Keratinocyte (primary cell): Measurements from ENCODE around the gene COL4A4. TPM values are rescaled to one million over a fixed set of nuclear protein-coding genes. Genes with fewer than 3 reads are reported as not detected.
A peak's percentile ranks its signal among the peaks of the same experiment; 100 is the strongest.

ENCODE experiments used
- DNase-seq: peaks from one replicate; pipeline ENCODE4 v3.0.0-alpha.2; 2011; ENCODE audit warnings: low read depth, missing footprints, low spot score
- FAIRE-seq: peaks from 2 replicates; lab custom pipeline; 2011; peaks lifted over from hg19 to GRCh38; lab: Jason Lieb, UNC
- H2AFZ ChIP-seq: 2 replicates; pipeline ENCODE4 v1.6.0; 2012; ENCODE audit warnings: low read length, control low read depth, inconsistent platforms; ENCODE audit not compliant: control insufficient read depth
- H3K27ac ChIP-seq: 2 replicates; pipeline ENCODE4 v1.5.1; 2011; ENCODE audit warnings: low read length; ENCODE audit not compliant: control insufficient read depth, insufficient read depth
- H3K27me3 ChIP-seq: 3 replicates; pipeline ENCODE4 v1.6.0; 2011; ENCODE audit warnings: low read length; ENCODE audit not compliant: control insufficient read depth, insufficient read depth; ENCODE audit errors: extremely low read depth
- H3K36me3 ChIP-seq, 2 experiments: 2 replicates in 1 of 2; 3 replicates in 1 of 2; pipeline ENCODE4 v1.5.1; 2011; ENCODE audit warnings: low read length in 2 of 2, mild to moderate bottlenecking in 1 of 2; ENCODE audit not compliant: control insufficient read depth in 2 of 2, insufficient read depth in 2 of 2; ENCODE audit errors: extremely low read depth in 1 of 2
- H3K4me1 ChIP-seq: 3 replicates; pipeline ENCODE4 v1.5.1; 2011; ENCODE audit warnings: low read length; ENCODE audit not compliant: control insufficient read depth, insufficient read depth; ENCODE audit errors: extremely low read depth
- H3K4me2 ChIP-seq: 3 replicates; pipeline ENCODE4 v1.6.0; 2011; ENCODE audit warnings: low read depth, low read length; ENCODE audit not compliant: control insufficient read depth, insufficient read depth; ENCODE audit errors: extremely low read depth
- H3K4me3 ChIP-seq, 3 experiments: fragments of 200-600 bp in 1 of 3; sonication (generic) in 1 of 3; 2 replicates in 2 of 3; 3 replicates in 1 of 3; pipeline ENCODE4 v1.5.1; 2011 to 2016; ENCODE audit warnings: low read length in 3 of 3, mild to moderate bottlenecking in 3 of 3, control low read depth in 2 of 3, inconsistent platforms in 1 of 3, low read depth in 1 of 3, mixed read lengths in 1 of 3, mixed run types in 1 of 3, moderate library complexity in 1 of 3; ENCODE audit not compliant: control insufficient read depth in 2 of 3, insufficient read depth in 2 of 3; ENCODE audit errors: extremely low read depth in 1 of 3
- H3K79me2 ChIP-seq: 2 replicates; pipeline ENCODE4 v1.6.0; 2012; ENCODE audit warnings: low read length; ENCODE audit not compliant: control insufficient read depth, insufficient read depth
- H3K9ac ChIP-seq: 3 replicates; pipeline ENCODE4 v1.6.0; 2011; ENCODE audit warnings: low read length; ENCODE audit not compliant: control insufficient read depth, insufficient read depth; ENCODE audit errors: extremely low read depth
- H3K9me1 ChIP-seq: 3 replicates; pipeline ENCODE4 v1.6.0; 2011; ENCODE audit warnings: low read length; ENCODE audit not compliant: control insufficient read depth, insufficient read depth; ENCODE audit errors: extremely low read depth
- H3K9me3 ChIP-seq: 2 replicates; pipeline ENCODE4 v1.5.1; 2012; ENCODE audit warnings: low read depth, low read length; ENCODE audit not compliant: control insufficient read depth
- H4K20me1 ChIP-seq: 3 replicates; pipeline ENCODE4 v1.6.0; 2011; ENCODE audit warnings: low read length; ENCODE audit not compliant: control insufficient read depth, insufficient read depth; ENCODE audit errors: extremely low read depth
- CTCF ChIP-seq, 3 experiments: IDR thresholded peaks in 1 of 3; conservative IDR thresholded peaks in 1 of 3; optimal IDR thresholded peaks in 1 of 3; 2 replicates in 2 of 3; 3 replicates in 1 of 3; pipeline versions ENCODE3 to v1.5.1; 2011; ENCODE audit warnings: low read length in 3 of 3, mild to moderate bottlenecking in 3 of 3, moderate library complexity in 2 of 3, control low read depth in 1 of 3, inconsistent platforms in 1 of 3; ENCODE audit not compliant: insufficient read depth in 2 of 3; ENCODE audit errors: extremely low read depth in 1 of 3
- EZH2 ChIP-seq: IDR thresholded peaks from one replicate; pipeline ENCODE4 v1.6.1; 2012; ENCODE audit warnings: inconsistent platforms, mild to moderate bottlenecking, low read length, moderate library complexity
- dilution Hi-C: fragments of 300-500 bp; cut with MboI; formaldehyde crosslinking; loops from one replicate; pipeline ENCODE4 v1.7.0; 2020; ENCODE audit warnings: low sequenced_read_pairs; ENCODE audit not compliant: extremely low pct_ligation_motif_present
- polyA plus RNA-seq, 5 experiments: library from polyadenylated mRNA; depleted of rRNA in 3 of 5; stranded (reverse) in 3 of 5; stranded (forward) in 1 of 5; unstranded in 1 of 5; fragments of >200 nt; gene quantifications; 1 replicate in 1 of 5; 2 replicates in 3 of 5; 3 replicates in 1 of 5; pipeline versions ENCODE4 v1.2.1 to v1.2.3, GENCODE V29; 2011 to 2012; ENCODE audit warnings: missing spikeins in 2 of 5, low read depth in 1 of 5, low replicate concordance in 1 of 5

Gene COL4A4
- polyA plus RNA-seq, 1 donor (not counting 4 experiments of a cell fraction or from before 2014, with no cell fraction given), result not detected

GRCh38 chr2:226979004-226979403 lies 185.0 kb downstream of the COL4A4 start:
- TF ChIP-seq CTCF (optimal IDR thresholded peaks at IDR 0.05 in 1 of 3, IDR thresholded peaks at IDR 0.05 in 1 of 3, conservative IDR thresholded peaks at IDR 0.05 in 1 of 3; ENCODE audit: extremely low read depth in 1 of 3, insufficient read depth in 2 of 3, low read length in 3 of 3) (no peak), EZH2 (no peak)
- no peaks in the 10 kb centered on the region for H3K36me3 ChIP-seq
- dilution Hi-C loops, result no loop called here

DNA sequence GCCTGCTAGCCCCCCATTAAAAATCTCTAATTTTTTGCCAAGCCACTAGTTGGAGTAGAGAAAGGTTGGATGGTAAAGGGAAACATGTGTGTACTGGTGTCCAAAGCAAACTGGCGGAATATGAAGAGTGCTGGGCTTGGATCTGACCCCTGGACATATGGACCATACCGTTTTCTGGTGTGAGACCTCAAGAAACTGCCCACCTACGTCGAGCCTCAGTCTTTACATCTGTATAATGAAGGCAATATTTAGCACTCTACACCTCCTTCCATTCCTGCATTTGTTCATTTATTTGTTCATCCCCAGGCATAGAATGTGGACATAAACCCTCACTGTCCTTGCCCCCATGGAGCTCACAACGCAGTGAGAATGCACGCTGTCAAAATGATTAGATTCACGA lies 185.7 kb downstream of the COL4A4 start:
- H4K20me1 ChIP-seq, result no peaks in the 10 kb centered on the region
- peak; percentile 17 for FAIRE-seq
- no peak overlapping the region for H3K4me2 ChIP-seq
- H3K9ac ChIP-seq, result no peak overlapping the region
- dilution Hi-C loops, result no loop called here
- H3K4me3 ChIP-seq, result no peak overlapping the region
- peaks cover 15% of the 10 kb centered on the region for H3K4me1 ChIP-seq
- no peaks in the 10 kb centered on the region for H3K27me3 ChIP-seq
- H3K9me1 ChIP-seq, result no peaks in the 10 kb centered on the region
- no peaks in the 10 kb centered on the region for H3K79me2 ChIP-seq
- H2AFZ ChIP-seq, result no peak overlapping the region
- H3K36me3 ChIP-seq, result no peaks in the 10 kb centered on the region
- no peak for DNase-seq
- no peak overlapping the region for H3K27ac ChIP-seq
- no peaks in the 10 kb centered on the region for H3K9me3 ChIP-seq
- no peak for TF ChIP-seq EZH2

More at GRCh38 chr2:226979004-226979403, 185.0 kb downstream of the COL4A4 start:
- no peak for DNase-seq
- Histone ChIP-seq H3K27me3 (no peaks in the 10 kb centered on the region), H3K9me1 (no peaks in the 10 kb centered on the region), H3K4me3 (no peak overlapping the region), H3K79me2 (no peaks in the 10 kb centered on the region), H2AFZ (no peak overlapping the region), H4K20me1 (no peaks in the 10 kb centered on the region), H3K9me3 (no peaks in the 10 kb centered on the region), H3K27ac (no peak overlapping the region), H3K9ac (no peak overlapping the region), H3K4me2 (no peak overlapping the region), H3K4me1 (peaks cover 15% of the 10 kb centered on the region)
- no peak for FAIRE-seq

- no peak overlapping the region for H3K9ac ChIP-seq
- FAIRE-seq, result peak; percentile 86
- no peaks in the 10 kb centered on the region for H3K27me3 ChIP-seq
- peaks cover 15% of the 10 kb centered on the region for H3K4me1 ChIP-seq
- DNase-seq, result peak; percentile 60
- no peaks in the 10 kb centered on the region for H4K20me1 ChIP-seq
- no peaks in the 10 kb centered on the region for H3K9me3 ChIP-seq
- TF ChIP-seq EZH2 (no peak), CTCF (optimal IDR thresholded peaks at IDR 0.05 in 1 of 3, IDR thresholded peaks at IDR 0.05 in 1 of 3, conservative IDR thresholded peaks at IDR 0.05 in 1 of 3; ENCODE audit: extremely low read depth in 1 of 3, insufficient read depth in 2 of 3, low read length in 3 of 3) (no peak)
- peak overlapping the region; percentile 42 for H3K4me2 ChIP-seq
- H3K27ac ChIP-seq, result no peak overlapping the region
- no peaks in the 10 kb centered on the region for H3K79me2 ChIP-seq
- no peaks in the 10 kb centered on the region for H3K9me1 ChIP-seq
- no peaks in the 10 kb centered on the region for H3K36me3 ChIP-seq
- H3K4me3 ChIP-seq, result no peak overlapping the region
- no peak overlapping the region for H2AFZ ChIP-seq
- dilution Hi-C loops, result no loop called here
Measured at GRCh38 chr2:226977775-226978190, 186.2 kb downstream of the COL4A4 start.
